ENCODE data around the gene IL18R1.

Gene IL18R1

DNA sequence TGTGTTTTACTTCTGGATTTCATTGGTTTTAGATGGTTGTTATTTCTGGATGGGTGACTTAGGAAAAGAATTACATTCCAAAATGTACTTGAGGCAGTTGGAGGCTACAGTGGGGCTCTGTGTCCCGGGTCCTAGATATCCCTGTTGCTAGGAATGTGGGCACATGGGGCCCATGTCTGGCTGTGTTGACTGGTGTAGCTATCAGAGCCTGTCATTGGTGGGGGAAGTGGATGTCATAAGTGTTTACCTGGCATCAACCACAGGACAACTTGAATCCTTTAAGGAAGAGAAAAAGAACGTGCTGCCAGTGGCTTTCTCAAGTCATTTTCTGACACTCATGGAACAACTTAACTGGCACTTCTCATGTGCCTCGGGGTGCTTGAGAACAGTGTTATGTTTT lies 30.4 kb downstream of the IL18R1 start:
- DNase-seq (ENCODE audit: low read depth) = no peak
- no peak overlapping the region for H3K4me3 ChIP-seq (ENCODE audit: low read depth, low read length)
- TF ChIP-seq, protein P1, sequence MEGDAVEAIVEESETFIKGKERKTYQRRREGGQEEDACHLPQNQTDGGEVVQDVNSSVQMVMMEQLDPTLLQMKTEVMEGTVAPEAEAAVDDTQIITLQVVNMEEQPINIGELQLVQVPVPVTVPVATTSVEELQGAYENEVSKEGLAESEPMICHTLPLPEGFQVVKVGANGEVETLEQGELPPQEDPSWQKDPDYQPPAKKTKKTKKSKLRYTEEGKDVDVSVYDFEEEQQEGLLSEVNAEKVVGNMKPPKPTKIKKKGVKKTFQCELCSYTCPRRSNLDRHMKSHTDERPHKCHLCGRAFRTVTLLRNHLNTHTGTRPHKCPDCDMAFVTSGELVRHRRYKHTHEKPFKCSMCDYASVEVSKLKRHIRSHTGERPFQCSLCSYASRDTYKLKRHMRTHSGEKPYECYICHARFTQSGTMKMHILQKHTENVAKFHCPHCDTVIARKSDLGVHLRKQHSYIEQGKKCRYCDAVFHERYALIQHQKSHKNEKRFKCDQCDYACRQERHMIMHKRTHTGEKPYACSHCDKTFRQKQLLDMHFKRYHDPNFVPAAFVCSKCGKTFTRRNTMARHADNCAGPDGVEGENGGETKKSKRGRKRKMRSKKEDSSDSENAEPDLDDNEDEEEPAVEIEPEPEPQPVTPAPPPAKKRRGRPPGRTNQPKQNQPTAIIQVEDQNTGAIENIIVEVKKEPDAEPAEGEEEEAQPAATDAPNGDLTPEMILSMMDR (IDR thresholded peaks at IDR 0.05; ENCODE audit: low read depth, low read length, missing control alignments) = no peak

DNA sequence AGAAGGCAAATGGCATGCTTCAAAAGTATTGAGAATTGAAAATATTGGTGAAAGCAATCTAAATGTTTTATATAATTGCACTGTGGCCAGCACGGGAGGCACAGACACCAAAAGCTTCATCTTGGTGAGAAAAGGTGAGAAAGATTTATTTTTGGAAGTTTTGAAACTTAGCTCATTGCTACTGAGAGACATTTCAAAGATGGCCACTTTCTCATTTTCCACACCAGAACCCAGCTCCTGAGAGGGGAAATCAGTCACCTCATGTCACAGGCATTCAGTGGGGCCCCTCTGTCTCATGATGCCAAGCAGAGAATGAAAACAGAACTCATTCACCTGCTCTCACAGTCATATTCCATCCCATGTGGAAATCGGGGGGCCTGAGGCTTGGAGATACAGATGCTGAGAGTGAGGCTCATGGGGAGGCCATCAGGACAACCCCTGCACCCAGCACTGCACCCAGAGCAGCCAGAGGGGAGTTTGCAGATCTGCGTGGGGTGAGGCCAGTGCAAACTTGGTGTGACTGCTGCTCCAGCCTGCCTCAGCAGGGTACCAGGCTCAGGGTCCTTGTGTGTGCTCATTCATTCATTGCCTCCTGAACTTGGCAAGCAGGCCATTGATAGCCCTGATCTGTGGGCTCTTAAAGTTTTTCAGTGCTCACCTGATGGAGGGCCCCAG lies 31.4 kb downstream of the IL18R1 start:
- H3K4me3 ChIP-seq (ENCODE audit: low read depth, low read length) = no peak overlapping the region
- no peak for DNase-seq (ENCODE audit: low read depth)
- TF ChIP-seq, protein P1 (IDR thresholded peaks at IDR 0.05; ENCODE audit: low read depth, low read length, missing control alignments) = no peak

DNA sequence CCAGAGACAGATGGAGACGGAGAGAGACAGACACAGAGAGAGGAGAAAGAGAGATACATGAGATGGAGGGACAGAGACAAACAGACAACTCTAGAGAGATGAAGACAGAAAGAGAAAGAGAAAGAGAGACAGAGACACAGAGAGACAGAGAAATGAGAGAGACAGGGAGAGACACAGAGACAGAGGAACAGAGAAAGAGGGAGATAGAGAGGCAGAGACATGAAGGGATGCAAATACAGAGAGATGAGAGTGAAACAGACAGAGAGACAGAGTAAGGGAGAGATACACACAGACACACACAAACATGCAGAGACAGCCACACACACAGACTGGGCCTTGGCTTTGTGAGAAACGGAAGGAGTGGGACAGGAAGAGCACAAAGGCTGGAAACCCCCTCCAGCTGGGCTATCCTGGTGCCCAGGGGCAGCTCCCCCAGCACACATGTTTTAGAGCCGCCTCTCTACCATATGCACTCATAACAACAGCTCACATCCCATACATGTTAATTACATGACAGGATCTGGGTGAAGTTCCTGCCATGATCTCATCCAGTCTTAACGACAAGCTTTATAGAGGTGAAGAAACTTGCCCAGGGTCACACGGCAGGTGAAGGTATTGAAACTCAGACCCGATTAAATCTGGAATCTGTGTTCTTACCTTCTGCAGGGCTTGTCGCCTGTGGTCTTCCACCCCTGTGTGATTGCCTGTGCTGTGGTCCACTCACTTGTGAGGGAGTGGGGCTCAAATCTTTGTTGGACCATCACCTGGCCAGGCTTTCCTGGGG lies 32.4 kb downstream of the IL18R1 start:
- DNase-seq (ENCODE audit: low read depth) = no peak
- no peak overlapping the region for H3K4me3 ChIP-seq (ENCODE audit: low read depth, low read length)
- TF ChIP-seq, protein P1 (IDR thresholded peaks at IDR 0.05; ENCODE audit: low read depth, low read length, missing control alignments) = no peak

DNA sequence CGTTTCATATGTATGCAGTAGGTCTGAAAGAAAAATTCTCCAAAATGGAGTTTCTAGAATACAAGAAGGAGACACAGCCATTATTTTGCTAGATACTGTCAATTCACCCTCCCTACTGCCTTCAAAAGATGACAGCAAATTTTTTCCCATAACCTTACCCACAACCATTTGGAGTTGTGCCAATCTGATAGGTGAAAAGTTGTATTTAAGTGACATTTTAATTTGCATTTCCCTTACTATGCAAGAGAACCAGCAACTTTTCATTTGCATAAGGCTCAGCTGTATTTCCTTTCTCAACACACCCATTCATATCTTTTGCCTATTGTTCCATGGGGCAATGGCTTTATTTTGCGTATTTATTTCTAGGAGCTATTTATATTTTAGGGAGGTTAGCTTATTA lies 36.0 kb downstream of the IL18R1 start:
- TF ChIP-seq, protein P1 (IDR thresholded peaks at IDR 0.05; ENCODE audit: low read depth, low read length, missing control alignments) = no peak
- no peak for DNase-seq (ENCODE audit: low read depth)

DNA sequence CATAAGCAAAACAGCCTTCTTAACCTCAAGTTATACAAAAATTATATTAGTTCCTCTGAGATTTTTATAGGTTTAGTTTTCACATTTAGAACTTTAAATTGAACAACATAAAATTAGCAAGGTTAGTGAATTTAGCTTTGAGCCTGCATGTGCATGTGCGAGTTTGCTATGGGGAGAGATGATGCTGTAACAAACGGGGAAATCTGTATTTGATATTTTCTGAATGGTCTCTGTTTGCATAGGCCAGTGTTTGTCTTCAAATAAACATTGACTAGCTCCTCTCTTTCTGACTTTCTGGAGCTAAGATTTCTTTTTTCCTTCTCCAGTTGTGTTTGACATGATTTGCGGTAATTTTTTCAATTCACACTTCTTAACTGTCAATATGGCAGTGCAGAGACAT lies 36.5 kb downstream of the IL18R1 start:
- TF ChIP-seq, protein P1 (IDR thresholded peaks at IDR 0.05; ENCODE audit: low read depth, low read length, missing control alignments) = no peak
- no peak overlapping the region for H3K4me3 ChIP-seq (ENCODE audit: low read depth, low read length)
- no peak for DNase-seq (ENCODE audit: low read depth)

More for the DNA sequence above, 36.0 kb downstream of the IL18R1 start:
- H3K4me3 ChIP-seq (ENCODE audit: low read depth, low read length) = no peak overlapping the region

DNA sequence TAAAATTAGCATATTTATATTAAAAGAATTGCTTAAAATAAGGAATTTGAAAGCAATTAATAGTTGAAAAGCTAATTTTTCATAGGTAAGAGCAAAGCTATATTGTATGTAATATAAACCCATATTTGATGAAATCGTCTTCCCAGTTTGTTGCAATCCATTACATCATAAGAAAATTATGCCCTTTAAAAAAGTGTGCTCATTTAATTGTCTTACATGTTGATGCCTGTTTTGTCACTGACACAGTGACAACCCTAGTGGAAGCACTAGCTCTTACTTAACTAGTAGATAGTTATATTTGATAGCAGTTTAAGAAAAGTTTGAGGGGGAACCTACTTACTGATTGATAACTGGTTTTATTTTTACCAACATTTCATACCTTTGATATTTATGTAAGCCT lies 37.3 kb downstream of the IL18R1 start:
- TF ChIP-seq, protein P1 (IDR thresholded peaks at IDR 0.05; ENCODE audit: low read depth, low read length, missing control alignments) = no peak
- no peak overlapping the region for H3K4me3 ChIP-seq (ENCODE audit: low read depth, low read length)
- no peak for DNase-seq (ENCODE audit: low read depth)
